IMR-90 (cell line): ENCODE measurements around the gene GAB1. TPM values are rescaled to one million over a fixed set of nuclear protein-coding genes. Genes with fewer than 3 reads are reported as not detected.
A peak's percentile ranks its signal among the peaks of the same experiment; 100 is the strongest.

Source experiments
- ATAC-seq: fragments of 200-7000 bp; cut with Tn5 transposase; 2 replicates; pipeline ENCODE4 v1.9.1; 2020; ENCODE audit warnings: low read depth, mild to moderate bottlenecking, moderate library complexity
- BruUV-seq: library from RNA; stranded (reverse); fragments of 400-500 nt; replicated peaks from 2 replicates; lab custom pipeline; 2021; lab: Mats Ljungman, UMichigan
- CTCF ChIA-PET: fragments of 300-600 bp; formaldehyde crosslinking; extraction: SDS; loops from one replicate; lab custom pipeline; 2021; ENCODE audit warnings: antibody characterized with exemption; lab: Yijun Ruan, JAX
- POLR2A ChIA-PET: fragments of 300-600 bp; sonication (Branson Sonifier 250); formaldehyde crosslinking; loops from one replicate; lab custom pipeline; 2022; ENCODE audit warnings: antibody characterized with exemption; ENCODE audit not compliant: unreplicated experiment; lab: Charles Lee
- DNase-seq: peaks from one replicate; pipeline ENCODE4 v3.0.0; 2013
- H2AFZ ChIP-seq: replicated peaks from 2 replicates; pipeline ENCODE3; 2013; ENCODE audit warnings: low read length, mild to moderate bottlenecking; ENCODE audit not compliant: poor library complexity
- H2AK5ac ChIP-seq: 2 replicates; pipeline ENCODE4 v1.6.1; 2013; ENCODE audit warnings: low read depth, low read length, inconsistent platforms
- H2AK9ac ChIP-seq: replicated peaks from 2 replicates; pipeline ENCODE3; 2013; ENCODE audit warnings: mild to moderate bottlenecking, low read depth, low read length, moderate library complexity; ENCODE audit not compliant: poor library complexity
- H2BK120ac ChIP-seq: 2 replicates; pipeline ENCODE4 v1.6.1; 2013; ENCODE audit warnings: low read depth, low read length, inconsistent platforms
- H2BK15ac ChIP-seq: 3 replicates; pipeline ENCODE4 v1.6.1; 2013; ENCODE audit warnings: low read depth, low read length, inconsistent platforms
- H2BK20ac ChIP-seq: 2 replicates; pipeline ENCODE4 v1.6.1; 2013; ENCODE audit warnings: low read depth, mild to moderate bottlenecking, inconsistent platforms, low read length, moderate library complexity
- H2BK5ac ChIP-seq: 2 replicates; pipeline ENCODE4 v1.6.1; 2013; ENCODE audit warnings: mild to moderate bottlenecking, low read depth, low read length, inconsistent platforms; ENCODE audit not compliant: poor library complexity, severe bottlenecking
- H3K14ac ChIP-seq: replicated peaks from 2 replicates; pipeline ENCODE4 v1.6.1; 2013; ENCODE audit warnings: low read depth, low read length, inconsistent platforms
- H3K18ac ChIP-seq: 2 replicates; pipeline ENCODE4 v1.6.1; 2013; ENCODE audit warnings: low read depth, low read length, control low read depth
- H3K23ac ChIP-seq: 2 replicates; pipeline ENCODE4 v1.6.1; 2013; ENCODE audit warnings: low read depth, low read length, inconsistent platforms
- H3K27ac ChIP-seq: 2 replicates; pipeline ENCODE4 v1.5.1; 2013; ENCODE audit warnings: mild to moderate bottlenecking, control low read depth, low read length; ENCODE audit not compliant: insufficient read depth
- H3K27me3 ChIP-seq: 2 replicates; pipeline ENCODE4 v1.6.1; 2013; ENCODE audit warnings: low read length; ENCODE audit not compliant: control insufficient read depth, insufficient read depth
- H3K36me3 ChIP-seq: 2 replicates; pipeline ENCODE4 v1.6.1; 2013; ENCODE audit warnings: low read length, mixed read lengths; ENCODE audit not compliant: control insufficient read depth, insufficient read depth
- H3K4ac ChIP-seq: 2 replicates; pipeline ENCODE4 v1.6.1; 2013; ENCODE audit warnings: low read depth, low read length, inconsistent platforms
- H3K4me1 ChIP-seq: 2 replicates; pipeline ENCODE4 v1.6.1; 2013; ENCODE audit warnings: low read length, mixed read lengths; ENCODE audit not compliant: control insufficient read depth, insufficient read depth
- H3K4me2 ChIP-seq: 2 replicates; pipeline ENCODE4 v1.6.1; 2013; ENCODE audit warnings: low read depth, mild to moderate bottlenecking, control low read depth, low read length, moderate library complexity
- H3K4me3 ChIP-seq: 2 replicates; pipeline ENCODE4 v1.5.1; 2013; ENCODE audit warnings: low read depth, mild to moderate bottlenecking, control low read depth, low read length, moderate library complexity; ENCODE audit not compliant: insufficient read depth
- H3K56ac ChIP-seq: 2 replicates; pipeline ENCODE4 v1.6.1; 2013; ENCODE audit warnings: low read length, inconsistent platforms; ENCODE audit not compliant: insufficient read depth; ENCODE audit errors: extremely low read depth
- H3K79me1 ChIP-seq, 2 experiments: 2 replicates each; pipeline ENCODE4 v1.6.1; 2013; ENCODE audit warnings: low read length in 2 of 2, inconsistent platforms in 1 of 2, low read depth in 1 of 2
- H3K9ac ChIP-seq: 2 replicates; pipeline ENCODE4 v1.6.1; 2013; ENCODE audit warnings: low read depth, low read length, control low read depth
- H3K9me1 ChIP-seq: 2 replicates; pipeline ENCODE4 v1.6.1; 2013; ENCODE audit warnings: low read length, inconsistent platforms; ENCODE audit not compliant: insufficient read depth
- H3K9me3 ChIP-seq: 2 replicates; pipeline ENCODE4 v1.6.1; 2013; ENCODE audit warnings: low read length; ENCODE audit not compliant: control insufficient read depth, insufficient read depth
- H4K20me1 ChIP-seq: 2 replicates; pipeline ENCODE4 v1.6.1; 2013; ENCODE audit warnings: low read length, inconsistent platforms; ENCODE audit not compliant: insufficient read depth
- H4K5ac ChIP-seq: 2 replicates; pipeline ENCODE4 v1.6.1; 2013; ENCODE audit warnings: mild to moderate bottlenecking, low read depth, low read length, control low read depth
- H4K8ac ChIP-seq, 2 experiments: 2 replicates each; pipeline ENCODE4 v1.6.1; 2013; ENCODE audit warnings: low read depth in 2 of 2, low read length in 2 of 2, control low read depth in 1 of 2, inconsistent platforms in 1 of 2
- H4K91ac ChIP-seq: 2 replicates; pipeline ENCODE4 v1.6.1; 2013; ENCODE audit warnings: low read depth, low read length, inconsistent platforms; ENCODE audit not compliant: insufficient read depth
- FOS ChIP-seq: fragments of 150-350 bp; IDR thresholded peaks from 2 replicates; pipeline ENCODE4 v1.6.1; 2016; ENCODE audit warnings: low read depth, low read length
- WGBS, 2 experiments: methylation state at CpG; one replicate each; pipeline versions ENCODE4 v1.1.5 to v1.1.7; 2013; ENCODE audit warnings: missing lambda C conversion rate in 2 of 2; ENCODE audit not compliant: insufficient read length in 1 of 2; ENCODE audit errors: extremely low coverage in 2 of 2; 5-methylcytosine and 5-hydroxymethylcytosine counted together
- dilution Hi-C: fragments of 300-500 bp; cut with HindIII; formaldehyde crosslinking; loops from one replicate; pipeline ENCODE4 v1.14.3; 2018; ENCODE audit warnings: low sequenced_read_pairs; ENCODE audit not compliant: unreplicated experiment
- in situ Hi-C: fragments of 300-500 bp; cut with MboI; formaldehyde crosslinking; loops from 3 replicates; pipeline ENCODE4 v1.14.3; 2019; ENCODE audit warnings: low sequenced_read_pairs, inconsistent platforms, mixed read lengths
- intact Hi-C: fragments of 100-400 bp; cut with micrococcal nuclease; formaldehyde crosslinking; loops from 2 replicates; pipeline ENCODE4 v1.10.0; 2022
- polyA plus RNA-seq, 3 experiments: library from polyadenylated mRNA; depleted of rRNA; stranded (reverse); fragments of >200 nt; gene quantifications; 2 replicates each; pipeline ENCODE4 v1.2.3, GENCODE V29; 2012; ENCODE audit warnings: low replicate concordance in 1 of 3
- total RNA-seq: library from RNA; depleted of rRNA; stranded (reverse); fragments of >200 nt; gene quantifications from 2 replicates; pipeline ENCODE4 v1.2.3, GENCODE V29; 2012
- TF ChIP-seq, protein P1 (sequence below): fragments of 150-350 bp; IDR thresholded peaks from 2 replicates; pipeline ENCODE4 v1.6.1; 2017; ENCODE audit warnings: mild to moderate bottlenecking, antibody characterized with exemption, low read length, low read depth

GAB1 gene
- total and polyA plus RNA-seq, 2 of the 4 experiments (the other 2 are of a cell fraction), result 2.8 to 12.0 TPM

DNA sequence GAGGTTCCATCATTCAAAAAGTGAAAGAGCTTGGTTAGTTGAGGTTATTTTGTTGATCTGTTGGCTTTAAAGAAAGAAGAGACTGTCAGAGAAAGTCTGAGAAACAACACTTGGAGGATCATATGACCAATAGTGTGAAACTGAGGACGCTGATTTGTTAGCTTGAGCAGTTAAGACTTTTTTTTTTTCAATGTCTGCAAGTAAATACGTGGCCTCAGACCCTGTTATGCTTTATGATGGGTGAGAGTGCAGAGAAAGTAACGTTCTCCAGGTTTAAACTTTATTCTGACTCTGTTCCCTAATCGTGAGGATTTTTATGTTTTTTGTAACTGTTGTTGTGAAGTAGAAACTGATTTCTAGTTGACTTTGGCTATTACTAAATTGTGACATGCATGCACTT is 45.9 kb downstream of the GAB1 start:
- H4K20me1 ChIP-seq, result no peaks in the 10 kb centered on the region; the same call in 1 of the 2 replicates
- POLR2A ChIA-PET, result no interaction called here
- H3K9me3 ChIP-seq, result no peaks in the 10 kb centered on the region
- peaks cover 16% of the 10 kb centered on the region for H3K4me1 ChIP-seq
- intact Hi-C loops (loop anchor here (5.0 kb wide), 1 partner anchor 45 kb away; the partner anchor contains the start of gene GAB1), dilution Hi-C loops (no loop called here), in situ Hi-C loops (no loop called here)
- no peaks in the 10 kb centered on the region for H3K27me3 ChIP-seq
- TF ChIP-seq FOS, result no peak
- TF ChIP-seq, protein P1, sequence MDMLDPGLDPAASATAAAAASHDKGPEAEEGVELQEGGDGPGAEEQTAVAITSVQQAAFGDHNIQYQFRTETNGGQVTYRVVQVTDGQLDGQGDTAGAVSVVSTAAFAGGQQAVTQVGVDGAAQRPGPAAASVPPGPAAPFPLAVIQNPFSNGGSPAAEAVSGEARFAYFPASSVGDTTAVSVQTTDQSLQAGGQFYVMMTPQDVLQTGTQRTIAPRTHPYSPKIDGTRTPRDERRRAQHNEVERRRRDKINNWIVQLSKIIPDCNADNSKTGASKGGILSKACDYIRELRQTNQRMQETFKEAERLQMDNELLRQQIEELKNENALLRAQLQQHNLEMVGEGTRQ, result peak; percentile 40; the same call in 1 of the 2 replicates
- peak overlapping the region; percentile 58 for H3K18ac ChIP-seq
- H2AK5ac ChIP-seq, result no peak overlapping the region
- peak overlapping the region; percentile 65; the same call in 1 of the 2 replicates for H2BK120ac ChIP-seq
- H2AFZ ChIP-seq, result no peak overlapping the region
- H3K79me1 ChIP-seq, result peaks cover 29 to 48% of the 10 kb centered on the region in 2 experiments
- peak overlapping the region; percentile 60; the same call in 1 of the 2 replicates for H3K9ac ChIP-seq
- peak overlapping the region; percentile 45 for H4K5ac ChIP-seq
- BruUV-seq, result no TSS peak
- H2BK15ac ChIP-seq, result 0 out of 3 replicates have a peak overlapping the region, but pooled peaks have one; percentile 1
- H4K8ac ChIP-seq, result peak overlapping the region in 1 of 2 experiments; percentile 27; a peak in 2 of 4 replicates
- no peak for ATAC-seq
- WGBS, 2 experiments, result no CpG with 5 or more reads among the region's 4 CpGs
- DNase-seq, result peak; percentile 53
- H3K4me2 ChIP-seq, result peak overlapping the region; percentile 77
- peak overlapping the region; percentile 12; the same call in 1 of the 2 replicates for H3K56ac ChIP-seq
- H3K27ac ChIP-seq, result peak overlapping the region; percentile 91; the same call in 1 of the 2 replicates
- no peak overlapping the region; the same call in 1 of the 2 replicates for H3K23ac ChIP-seq
- H2AK9ac ChIP-seq, result no peak overlapping the region
- H3K36me3 ChIP-seq, result no peaks in the 10 kb centered on the region
- H4K91ac ChIP-seq, result peak overlapping the region; percentile 2; the same call in 1 of the 2 replicates
- no peak overlapping the region; the same call in 1 of the 2 replicates for H3K14ac ChIP-seq
- CTCF ChIA-PET, result no interaction called here
- H2BK5ac ChIP-seq, result peak overlapping the region; percentile 80
- H3K4ac ChIP-seq, result peak overlapping the region; percentile 32; the same call in 1 of the 2 replicates
- H3K4me3 ChIP-seq, result no peak overlapping the region
- peaks cover 10% of the 10 kb centered on the region for H3K9me1 ChIP-seq
- peak overlapping the region; percentile 3; the same call in 1 of the 2 replicates for H2BK20ac ChIP-seq
